Right renal cortex interstitium (tissue), 3 donors: ENCODE data around the gene MYOM3. TPM values are rescaled to one million over a fixed set of nuclear protein-coding genes. Genes with fewer than 3 reads are reported as not detected.
"Not testable (repeated sequence)": the region's sequence is repeated elsewhere in the genome, so short reads cannot be mapped to it uniquely, and the experiment has no call there.

ENCODE experiments used
- DNase-seq, 3 donors: peaks; one replicate each; pipeline ENCODE4 v3.0.0-alpha.2; 2013; ENCODE audit warnings: low read depth in 3 of 3, low spot score in 2 of 3
- polyA plus RNA-seq, 3 donors: library from polyadenylated mRNA; unstranded; fragments of 120-200 nt; gene quantifications; one replicate each; pipeline ENCODE4 v1.2.1, GENCODE V29; 2013; ENCODE audit not compliant: insufficient read length in 3 of 3

Gene MYOM3
- polyA plus RNA-seq, 3 donors: 23.6 to 27.5 (median 25.5) TPM

- no peak for DNase-seq
Measured at GRCh38 chr1:24077278-24077978, 34.5 kb downstream of the MYOM3 start.

DNA sequence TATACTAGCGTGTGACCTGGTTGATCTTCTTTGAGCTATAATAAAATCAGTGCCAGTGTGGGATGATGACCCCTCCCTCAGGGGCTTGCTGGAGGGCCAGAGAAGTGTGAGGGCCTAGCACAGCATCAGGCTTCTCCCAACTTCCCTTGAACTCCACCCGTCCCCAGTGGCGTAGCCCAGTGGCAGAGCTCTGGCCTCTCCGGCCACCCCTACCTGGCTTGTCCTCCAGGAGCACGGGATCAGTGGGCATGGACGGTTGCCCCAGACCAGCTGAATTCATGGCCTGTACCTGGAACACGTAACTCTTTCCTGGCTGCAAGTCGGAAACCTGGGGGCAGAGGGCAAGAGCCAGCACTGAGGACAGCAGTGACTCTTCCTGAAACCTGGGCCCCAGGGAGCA lies 36.0 kb downstream of the MYOM3 start:
- no peak for DNase-seq

DNA sequence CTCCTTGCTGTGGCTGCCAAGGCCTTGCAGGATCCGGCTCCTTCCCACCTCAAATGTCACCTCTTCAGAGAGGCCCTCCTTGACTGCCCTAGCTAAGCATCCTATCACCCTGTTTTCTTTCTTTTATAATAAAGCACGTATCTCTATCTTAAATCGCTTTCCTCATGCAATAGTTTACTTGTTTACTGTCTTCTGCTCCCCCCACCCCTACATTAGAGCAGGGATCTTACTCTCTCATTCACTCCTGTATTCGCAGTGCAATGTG lies 36.4 kb downstream of the MYOM3 start:
- DNase-seq: no peak

DNA sequence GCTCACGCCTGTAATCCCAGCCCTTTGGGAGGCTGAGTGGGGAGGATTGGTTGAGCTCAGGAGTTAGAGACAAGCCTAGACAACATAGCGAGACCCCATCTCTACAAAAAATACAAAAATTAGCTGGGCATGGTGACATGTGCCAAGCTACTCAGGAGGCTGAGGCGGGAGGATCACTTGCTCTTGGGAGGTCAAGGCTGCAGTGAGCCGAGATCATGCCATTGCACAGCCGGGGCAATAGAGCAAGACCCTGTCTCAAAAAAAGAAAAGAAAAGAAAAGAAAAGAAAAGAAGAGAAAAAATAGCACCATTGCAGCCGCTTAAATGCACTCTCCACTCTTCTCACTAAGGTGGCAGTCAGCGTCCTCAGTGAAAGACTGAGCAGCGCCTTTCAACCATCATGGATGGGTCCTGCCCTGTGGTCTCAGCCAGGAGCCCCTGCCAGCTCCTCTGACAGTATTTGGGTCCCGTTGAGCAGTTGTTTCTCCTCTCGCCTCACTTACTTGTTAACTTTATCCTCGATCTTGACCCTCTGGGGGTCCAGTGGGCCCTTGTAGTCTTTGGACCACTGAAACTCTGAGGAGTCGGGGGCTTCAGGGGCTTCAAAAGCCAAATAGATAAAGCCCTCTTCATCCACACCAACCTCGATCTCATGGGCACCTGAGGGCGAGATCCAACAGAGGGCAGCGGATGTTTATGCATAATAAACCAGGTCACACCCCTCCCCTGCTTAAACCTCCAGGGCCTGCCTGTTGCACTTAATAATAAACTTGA lies 36.9 kb downstream of the MYOM3 start:
- DNase-seq: no peak

GRCh38 chr1:24074196-24074595 lies 37.7 kb downstream of the MYOM3 start:
- DNase-seq: no peak

GRCh38 chr1:24071941-24072340 lies 40.0 kb downstream of the MYOM3 start:
- no peak for DNase-seq

DNA sequence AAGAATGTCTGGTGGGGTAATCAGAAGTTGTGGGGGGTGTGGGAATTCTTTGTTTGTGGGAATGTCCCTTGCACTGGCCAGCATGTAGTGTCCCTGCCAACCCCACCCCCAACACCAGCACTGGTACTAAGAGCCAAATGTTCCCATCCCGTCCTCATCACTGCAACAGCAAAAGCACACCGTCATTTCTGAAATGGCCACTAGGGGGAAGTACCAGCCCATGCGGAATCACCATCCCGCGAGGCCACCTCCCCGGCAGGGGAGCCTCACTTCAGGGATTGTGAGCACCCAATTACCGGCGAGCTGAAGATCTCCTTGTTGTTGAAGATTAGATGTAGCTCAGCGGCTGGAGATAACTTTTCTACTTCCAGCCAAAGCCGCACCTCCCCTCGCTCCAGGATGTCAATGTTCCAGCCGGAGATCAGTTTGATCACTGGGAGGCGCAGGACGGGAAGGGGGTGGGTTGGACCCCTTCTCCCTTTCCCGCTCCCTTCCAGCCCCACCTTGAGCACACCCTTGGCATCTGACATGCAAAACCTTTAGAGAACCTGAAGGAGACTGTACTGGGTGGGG lies 41.0 kb downstream of the MYOM3 start:
- peak; percentile 61 to 63 (median 62) for DNase-seq

DNA sequence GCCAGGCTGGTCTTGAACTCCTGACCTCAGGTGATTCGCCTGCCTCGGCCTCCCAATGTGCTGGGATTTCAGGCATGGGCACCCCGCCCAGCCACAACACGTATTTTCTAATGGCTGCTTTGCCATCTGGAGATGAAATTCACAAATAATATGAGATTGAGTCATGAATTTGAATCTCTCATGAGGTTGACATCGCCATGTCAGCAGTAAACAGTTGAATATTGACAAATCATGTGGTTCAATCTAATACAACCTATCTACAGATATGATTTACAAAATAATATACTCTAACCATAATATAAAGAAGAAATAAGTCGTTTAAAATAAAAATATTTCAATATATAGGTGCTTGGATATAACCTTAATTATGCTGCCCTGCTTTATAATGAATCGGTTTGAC lies 42.1 kb downstream of the MYOM3 start:
- no peak for DNase-seq

GRCh38 chr1:24067978-24068377 lies 44.0 kb downstream of the MYOM3 start:
- no peak for DNase-seq

DNA sequence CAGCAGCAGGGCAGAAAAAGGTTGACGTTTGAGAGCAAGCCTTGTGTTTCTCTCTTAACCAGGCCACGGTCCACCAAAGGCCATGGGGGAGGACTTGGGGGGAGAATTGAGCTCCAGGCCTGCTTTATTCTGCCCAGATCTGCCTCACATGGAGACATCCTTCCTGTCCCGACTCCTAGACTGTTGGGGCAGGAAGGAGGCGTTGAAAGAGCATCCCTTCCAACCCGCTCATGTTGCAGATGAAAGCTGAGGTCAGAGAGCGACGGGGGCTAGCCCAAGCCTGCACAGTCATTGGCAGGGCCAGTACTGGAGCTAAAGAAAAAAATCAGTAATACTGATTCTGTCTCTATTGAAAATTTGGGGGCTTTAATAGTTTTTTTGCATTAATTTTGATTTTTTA lies 46.6 kb downstream of the MYOM3 start:
- no peak for DNase-seq

- no peak for DNase-seq
Measured at GRCh38 chr1:24062221-24062620, 49.7 kb downstream of the MYOM3 start.

DNA sequence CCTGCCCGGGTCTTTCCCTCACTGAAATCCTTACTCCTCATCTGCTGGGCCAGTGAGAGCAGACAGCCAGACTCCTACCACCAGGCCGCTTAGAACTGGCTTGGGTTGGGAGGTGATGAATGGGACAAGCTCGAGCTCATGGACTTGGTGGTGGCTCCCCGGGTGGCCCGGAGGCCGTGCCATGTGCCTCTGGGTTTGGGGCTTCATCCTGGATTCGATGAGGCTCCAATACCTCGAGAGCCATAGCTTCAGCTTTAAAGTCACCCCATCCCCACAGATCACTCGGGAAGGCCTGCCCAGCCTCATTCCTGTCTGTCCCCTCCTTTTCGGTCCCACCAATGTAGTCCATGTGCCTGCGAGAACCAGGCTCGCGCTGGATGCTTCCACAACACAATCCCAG lies 51.5 kb downstream of the MYOM3 start:
- no peak for DNase-seq

DNA sequence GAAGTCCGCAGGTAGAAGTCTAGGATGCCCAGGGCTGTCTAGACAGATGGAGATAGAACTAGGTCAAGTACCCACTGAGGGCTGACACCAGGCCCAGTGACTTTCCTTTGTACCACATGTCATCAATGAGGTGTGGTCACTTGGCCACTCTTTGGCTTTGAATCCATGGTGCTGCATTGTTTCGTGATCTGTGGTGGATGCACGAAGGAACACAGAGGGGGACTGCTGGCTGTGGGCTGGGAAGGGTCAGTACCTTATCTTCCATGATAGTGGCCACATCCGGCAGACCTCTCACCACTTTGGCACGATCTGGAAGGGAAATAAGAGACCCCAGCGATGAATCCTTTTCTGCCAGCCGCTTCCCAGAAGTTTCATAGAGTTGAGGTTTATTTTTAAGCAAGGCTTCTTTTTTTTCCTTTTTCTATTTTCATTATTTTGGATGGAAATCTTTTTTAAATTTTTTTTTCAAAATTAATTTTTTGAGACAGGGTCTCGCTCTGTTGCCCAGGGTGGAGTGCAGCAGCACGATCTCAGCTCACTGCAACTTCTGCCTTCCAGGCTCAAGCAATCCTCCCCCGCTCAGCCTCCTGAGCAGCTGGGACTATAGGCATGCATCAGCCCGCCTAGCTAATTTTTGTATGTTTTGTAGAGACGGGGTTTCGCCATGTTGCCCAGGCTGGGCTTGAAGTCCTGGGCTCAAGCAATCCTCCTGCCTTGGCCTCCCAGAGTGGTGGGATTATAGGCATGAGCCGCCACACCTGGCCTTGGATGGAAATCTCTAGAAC lies 53.1 kb downstream of the MYOM3 start:
- DNase-seq: no peak

GRCh38 chr1:24057171-24057570 lies 54.8 kb downstream of the MYOM3 start:
- no peak for DNase-seq

GRCh38 chr1:24055681-24056080 lies 56.3 kb downstream of the MYOM3 start:
- DNase-seq: no peak

GRCh38 chr1:24052220-24052619 lies 59.7 kb downstream of the MYOM3 start:
- DNase-seq: no peak

GRCh38 chr1:24051206-24051945 lies 60.6 kb downstream of the MYOM3 start:
- DNase-seq: no peak

GRCh38 chr1:24049733-24050132 lies 62.2 kb downstream of the MYOM3 start:
- no peak for DNase-seq

DNA sequence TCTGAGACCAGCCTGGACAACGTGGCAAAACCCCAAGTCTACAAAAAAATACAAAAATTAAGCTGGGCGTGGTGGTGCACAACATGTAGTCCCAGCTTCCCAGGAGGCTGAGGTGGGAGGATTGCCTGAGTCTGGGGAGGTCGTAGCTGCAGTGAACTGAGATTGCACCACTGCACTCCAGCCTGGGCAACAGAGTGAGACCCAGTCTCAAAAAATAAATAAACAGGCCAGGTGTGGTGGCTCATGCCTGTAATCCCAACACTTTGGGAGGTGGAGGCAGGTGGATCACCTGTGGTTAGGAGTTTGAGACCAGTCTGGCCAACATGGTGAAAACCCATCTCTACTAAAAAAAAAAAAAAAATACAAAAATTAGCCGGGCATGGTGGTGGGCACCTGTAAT lies 63.0 kb downstream of the MYOM3 start:
- not testable (repeated sequence) for DNase-seq

GRCh38 chr1:24048205-24048869 lies 63.6 kb downstream of the MYOM3 start:
- no peak for DNase-seq
